ENCODE data around the gene GNAQ. TPM values are rescaled to one million over a fixed set of nuclear protein-coding genes. Genes with fewer than 3 reads are reported as not detected.

Gene GNAQ
- total and polyA plus RNA-seq, 4 donors = 6.8 to 19.6 (median 12.6) TPM

GRCh38 chr9:77871483-77871882, 160.1 kb downstream of the GNAQ start (continued):
- TF ChIP-seq CTCF (IDR thresholded peaks at IDR 0.05; ENCODE audit: low read depth, low read length, missing input control) (no peak), TAF1 (conservative IDR thresholded peaks at IDR 0.05) (no peak)

GRCh38 chr9:77866878-77867277, 164.7 kb downstream of the GNAQ start:
- H3K9me3 ChIP-seq (ENCODE audit: control insufficient read depth in 4 of 4, low read length in 3 of 4) = no peaks in the 10 kb centered on the region
- DNase-seq (ENCODE audit: low spot score) = no peak
- H3K4me1 ChIP-seq (ENCODE audit: control insufficient read depth in 4 of 4, insufficient read depth in 4 of 4, low read length in 3 of 4) = peaks cover 0 to 9% (median 3%) of the 10 kb centered on the region in 4 donors
- H3K4me3 ChIP-seq (ENCODE audit: low read depth in 1 of 3, low read length in 3 of 3) = no peak overlapping the region
- H3K27me3 ChIP-seq (ENCODE audit: control insufficient read depth in 4 of 4, insufficient read depth in 4 of 4, low read length in 3 of 4) = no peaks in the 10 kb centered on the region
- TF ChIP-seq YY1 (IDR thresholded peaks at IDR 0.05) (no peak), GABPA (IDR thresholded peaks at IDR 0.05 in 1 of 2, conservative IDR thresholded peaks at IDR 0.05 in 1 of 2) (no peak), REST (IDR thresholded peaks at IDR 0.05) (no peak), FOXA2 (IDR thresholded peaks at IDR 0.05) (no peak), FOXA1 (IDR thresholded peaks at IDR 0.05) (no peak)
- H3K27ac ChIP-seq (ENCODE audit: low read depth in 1 of 2, low read length in 2 of 2) = no peak overlapping the region
- 100% methylated on average over 1 of the region's 1 CpG for WGBS
- H3K9ac ChIP-seq (ENCODE audit: low read depth in 1 of 2, low read length in 2 of 2) = no peak overlapping the region
- H3K36me3 ChIP-seq (ENCODE audit: control insufficient read depth in 4 of 4, insufficient read depth in 3 of 4, low read depth in 1 of 4, low read length in 3 of 4) = no peaks in the 10 kb centered on the region

- Histone ChIP-seq H3K27me3 (ENCODE audit: control insufficient read depth in 4 of 4, insufficient read depth in 4 of 4, low read length in 3 of 4) (no peaks in the 10 kb centered on the region), H3K36me3 (ENCODE audit: control insufficient read depth in 4 of 4, insufficient read depth in 3 of 4, low read depth in 1 of 4, low read length in 3 of 4) (no peaks in the 10 kb centered on the region), H3K4me1 (ENCODE audit: control insufficient read depth in 4 of 4, insufficient read depth in 4 of 4, low read length in 3 of 4) (peaks cover 0 to 9% (median 3%) of the 10 kb centered on the region in 4 donors), H3K9ac (ENCODE audit: low read depth in 1 of 2, low read length in 2 of 2) (no peak overlapping the region), H3K27ac (ENCODE audit: low read depth in 1 of 2, low read length in 2 of 2) (no peak overlapping the region), H3K9me3 (ENCODE audit: control insufficient read depth in 4 of 4, low read length in 3 of 4) (no peaks in the 10 kb centered on the region), H3K4me3 (ENCODE audit: low read depth in 1 of 3, low read length in 3 of 3) (no peak overlapping the region)
- DNase-seq (ENCODE audit: low spot score) = no peak
- no peak for TF ChIP-seq CTCF (IDR thresholded peaks at IDR 0.05; ENCODE audit: low read depth, low read length, missing input control)
- TF ChIP-seq FOXA2 (IDR thresholded peaks at IDR 0.05) = peak; percentile 19
- peak; percentile 55 to 64 for TF ChIP-seq HNF4A (conservative IDR thresholded peaks at IDR 0.05)
- no peak for TF ChIP-seq REST (IDR thresholded peaks at IDR 0.05)
- peak; percentile 30 for TF ChIP-seq SP1 (IDR thresholded peaks at IDR 0.05)
- TF ChIP-seq HNF4G (IDR thresholded peaks at IDR 0.05) = peak; percentile 37
- 72% methylated on average over 4 of the region's 4 CpGs for WGBS
These were observed 166.1 kb downstream of the GNAQ start for GRCh38 chr9:77865385-77866047.
